Measurements from ENCODE around the gene STX18.
A peak's percentile ranks its signal among the peaks of the same experiment; 100 is the strongest.

Gene STX18

GRCh38 chr4:4395849-4396627 lies 145.8 kb downstream of the STX18 start:
- peak; percentile 85 for DNase-seq

- no peak for DNase-seq
These were observed 146.5 kb downstream of the STX18 start for GRCh38 chr4:4395371-4395770.

GRCh38 chr4:4394644-4395043 lies 147.2 kb downstream of the STX18 start:
- no peak for DNase-seq

GRCh38 chr4:4392501-4393183 lies 149.2 kb downstream of the STX18 start:
- no peak for DNase-seq

GRCh38 chr4:4391866-4392265 lies 150.0 kb downstream of the STX18 start:
- no peak for DNase-seq

GRCh38 chr4:4390515-4391240 lies 151.2 kb downstream of the STX18 start:
- no peak for DNase-seq

GRCh38 chr4:4390046-4390445 lies 151.8 kb downstream of the STX18 start:
- DNase-seq, result no peak

- DNase-seq, result no peak
These were observed 152.8 kb downstream of the STX18 start for GRCh38 chr4:4388836-4389575.

GRCh38 chr4:4388311-4388790 lies 153.5 kb downstream of the STX18 start:
- no peak for DNase-seq

GRCh38 chr4:4387531-4388310 lies 154.1 kb downstream of the STX18 start:
- peak; percentile 63 for DNase-seq

- no peak for DNase-seq
These were observed 155.0 kb downstream of the STX18 start, which contains the start of gene NSG1 for GRCh38 chr4:4386736-4387392. Gene NSG1 (plus strand): TSS chr4:4387102. CDS start chr4:4387630, 528 bp downstream.

- DNase-seq, result peak; percentile 82
These were observed 155.5 kb downstream of the STX18 start for GRCh38 chr4:4386296-4386735.

- DNase-seq, result no peak
These were observed 156.0 kb downstream of the STX18 start for GRCh38 chr4:4385729-4386295.

GRCh38 chr4:4384837-4385236 lies 157.0 kb downstream of the STX18 start:
- DNase-seq, result peak; percentile 78

- DNase-seq, result no peak
These were observed 158.8 kb downstream of the STX18 start for GRCh38 chr4:4383085-4383484.

- DNase-seq, result no peak
These were observed 162.2 kb downstream of the STX18 start for GRCh38 chr4:4379540-4380087.

GRCh38 chr4:4377732-4378460 lies 164.0 kb downstream of the STX18 start:
- DNase-seq, result peak; percentile 90

GRCh38 chr4:4377191-4377590 lies 164.7 kb downstream of the STX18 start:
- no peak for DNase-seq

GRCh38 chr4:4376074-4376473 lies 165.8 kb downstream of the STX18 start:
- no peak for DNase-seq

Data from eye (tissue), 1 donor.